ENCODE results near the gene TXNRD2. TPM values are rescaled to one million over a fixed set of nuclear protein-coding genes. Genes with fewer than 3 reads are reported as not detected.
A peak's percentile ranks its signal among the peaks of the same experiment; 100 is the strongest.

TXNRD2 gene
- total RNA-seq, 1 donor from 2014 or later = 22.9 TPM

- no peaks in the 10 kb centered on the region for H3K9me3 Mint-ChIP-seq
- no peaks in the 10 kb centered on the region for H3K27me3 Mint-ChIP-seq (ENCODE audit: low read depth)
- H3K4me3 Mint-ChIP-seq = no peak overlapping the region
- peak in 1 of 2 experiments; percentile 20 for DNase-seq (ENCODE audit: low spot score in 2 of 2, unreplicated experiment in 2 of 2)
- H3K27ac Mint-ChIP-seq = no peak overlapping the region
- no peak for TF ChIP-seq CTCF (IDR thresholded peaks at IDR 0.05; ENCODE audit: unreplicated experiment)
- H3K36me3 Mint-ChIP-seq = no peaks in the 10 kb centered on the region
- H3K4me1 Mint-ChIP-seq = peaks cover 16% of the 10 kb centered on the region
Measured at GRCh38 chr22:19874307-19875060, 67.1 kb downstream of the TXNRD2 start.

GRCh38 chr22:19873960-19874306 lies 67.7 kb downstream of the TXNRD2 start:
- Mint-ChIP-seq H3K36me3 (no peaks in the 10 kb centered on the region), H3K4me3 (no peak overlapping the region), H3K27me3 (ENCODE audit: low read depth) (no peaks in the 10 kb centered on the region), H3K4me1 (peaks cover 12% of the 10 kb centered on the region), H3K9me3 (no peaks in the 10 kb centered on the region), H3K27ac (no peak overlapping the region)
- TF ChIP-seq CTCF (IDR thresholded peaks at IDR 0.05; ENCODE audit: unreplicated experiment) = no peak
- DNase-seq (ENCODE audit: low spot score in 2 of 2, unreplicated experiment in 2 of 2) = no peak

- H3K4me1 Mint-ChIP-seq = peaks cover 7% of the 10 kb centered on the region
- no peak for TF ChIP-seq CTCF (IDR thresholded peaks at IDR 0.05; ENCODE audit: unreplicated experiment)
- no peaks in the 10 kb centered on the region for H3K36me3 Mint-ChIP-seq
- no peak overlapping the region for H3K27ac Mint-ChIP-seq
- peak in 1 of 2 experiments; percentile 13 for DNase-seq (ENCODE audit: low spot score in 2 of 2, unreplicated experiment in 2 of 2)
- no peaks in the 10 kb centered on the region for H3K9me3 Mint-ChIP-seq
- no peaks in the 10 kb centered on the region for H3K27me3 Mint-ChIP-seq (ENCODE audit: low read depth)
- H3K4me3 Mint-ChIP-seq = no peak overlapping the region
Measured at GRCh38 chr22:19873138-19873959, 68.3 kb downstream of the TXNRD2 start.

GRCh38 chr22:19872779-19873137 lies 68.9 kb downstream of the TXNRD2 start:
- no peaks in the 10 kb centered on the region for H3K27me3 Mint-ChIP-seq (ENCODE audit: low read depth)
- peak in 1 of 2 experiments; percentile 10 for DNase-seq (ENCODE audit: low spot score in 2 of 2, unreplicated experiment in 2 of 2)
- no peaks in the 10 kb centered on the region for H3K36me3 Mint-ChIP-seq
- no peak overlapping the region for H3K27ac Mint-ChIP-seq
- no peak overlapping the region for H3K4me3 Mint-ChIP-seq
- peaks cover 7% of the 10 kb centered on the region for H3K4me1 Mint-ChIP-seq
- no peaks in the 10 kb centered on the region for H3K9me3 Mint-ChIP-seq
- no peak for TF ChIP-seq CTCF (IDR thresholded peaks at IDR 0.05; ENCODE audit: unreplicated experiment)

GRCh38 chr22:19871845-19872778 lies 69.5 kb downstream of the TXNRD2 start:
- H3K4me3 Mint-ChIP-seq = no peak overlapping the region
- peaks cover 7% of the 10 kb centered on the region for H3K4me1 Mint-ChIP-seq
- no peaks in the 10 kb centered on the region for H3K27me3 Mint-ChIP-seq (ENCODE audit: low read depth)
- H3K27ac Mint-ChIP-seq = no peak overlapping the region
- peak in 1 of 2 experiments; percentile 12 for DNase-seq (ENCODE audit: low spot score in 2 of 2, unreplicated experiment in 2 of 2)
- no peak for TF ChIP-seq CTCF (IDR thresholded peaks at IDR 0.05; ENCODE audit: unreplicated experiment)
- no peaks in the 10 kb centered on the region for H3K9me3 Mint-ChIP-seq
- H3K36me3 Mint-ChIP-seq = no peaks in the 10 kb centered on the region
